GM21529 (cell line): Measurements from ENCODE around the gene CFAP54.
"Not testable (repeated sequence)": the region's sequence is repeated elsewhere in the genome, so short reads cannot be mapped to it uniquely, and the experiment has no call there.

Experiments
- ATAC-seq: cut with Tn5 transposase; IDR thresholded peaks from one replicate; pipeline ENCODE4 v1.9.1; 2021; ENCODE audit not compliant: unreplicated experiment

Gene CFAP54

DNA sequence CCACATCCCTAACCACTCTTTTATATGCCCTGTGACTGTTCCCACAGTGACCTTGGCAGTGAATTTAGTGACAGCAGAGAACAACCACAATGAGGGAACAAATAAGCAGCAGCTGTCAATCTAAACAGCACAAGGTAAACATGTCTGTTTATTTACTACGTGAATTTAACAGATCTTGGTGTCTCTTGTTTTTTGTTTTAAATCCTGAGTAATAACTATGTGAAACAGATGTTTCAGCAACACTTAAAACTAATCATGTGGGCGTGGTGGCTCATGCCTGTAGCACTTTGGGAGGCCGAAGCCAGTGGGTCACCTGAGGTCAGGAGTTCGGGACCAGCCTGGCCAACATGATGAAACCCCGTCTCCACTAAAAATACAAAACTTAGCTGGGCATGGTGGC, 17.0 kb upstream of the CFAP54 start:
- no peak for ATAC-seq

DNA sequence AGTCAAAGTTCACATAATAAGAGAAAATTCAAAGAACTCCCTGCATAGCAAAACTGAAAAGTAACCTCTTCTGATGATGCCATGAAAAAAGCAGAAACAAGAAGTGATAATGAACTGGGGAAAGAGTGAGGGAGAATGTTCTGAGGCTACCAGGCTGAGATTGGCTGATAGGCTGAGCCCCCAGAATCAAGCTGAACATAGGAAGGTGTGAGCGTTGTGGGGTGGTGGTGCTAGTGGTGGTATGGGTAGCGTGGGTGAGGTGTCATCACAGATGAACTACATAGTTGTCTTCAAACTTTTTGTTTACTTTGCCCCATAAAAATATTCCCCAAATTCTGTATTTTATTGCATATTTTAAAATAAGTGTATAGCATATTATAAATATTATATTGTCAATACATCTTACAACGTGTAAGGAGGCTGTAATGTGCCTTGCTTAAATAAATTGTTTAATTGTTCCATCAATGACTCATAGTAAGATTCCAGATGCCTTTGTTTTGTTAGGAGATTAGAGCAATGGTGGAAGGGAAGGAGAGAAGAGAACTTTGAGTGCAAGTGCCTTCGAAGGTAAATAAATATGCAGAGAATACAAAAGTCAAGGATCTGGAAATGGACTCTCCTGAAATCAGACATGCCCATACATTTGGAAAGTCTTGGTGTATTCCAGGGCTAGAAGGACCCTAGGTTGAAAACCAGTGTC, 15.8 kb upstream of the CFAP54 start:
- ATAC-seq, result no peak

DNA sequence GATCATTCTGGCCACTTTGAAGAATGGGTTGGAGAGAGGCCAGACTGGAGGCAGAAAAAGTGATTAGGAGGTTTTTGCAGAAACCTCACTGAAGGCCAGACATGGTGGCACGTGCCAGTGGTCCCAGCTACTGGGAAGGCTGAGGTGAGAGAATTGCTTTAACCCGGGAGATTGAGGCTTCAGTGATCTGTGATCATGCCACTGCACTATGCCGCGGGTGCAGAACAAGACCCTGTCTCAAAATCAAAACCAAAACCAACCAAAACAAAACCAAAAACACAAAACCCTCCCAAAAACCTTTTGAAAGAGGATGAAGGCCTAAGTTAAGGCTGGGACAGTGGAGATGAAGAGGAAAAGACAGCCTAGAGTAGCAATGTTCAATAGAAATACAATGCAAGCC, 15.2 kb upstream of the CFAP54 start:
- ATAC-seq, result no peak

DNA sequence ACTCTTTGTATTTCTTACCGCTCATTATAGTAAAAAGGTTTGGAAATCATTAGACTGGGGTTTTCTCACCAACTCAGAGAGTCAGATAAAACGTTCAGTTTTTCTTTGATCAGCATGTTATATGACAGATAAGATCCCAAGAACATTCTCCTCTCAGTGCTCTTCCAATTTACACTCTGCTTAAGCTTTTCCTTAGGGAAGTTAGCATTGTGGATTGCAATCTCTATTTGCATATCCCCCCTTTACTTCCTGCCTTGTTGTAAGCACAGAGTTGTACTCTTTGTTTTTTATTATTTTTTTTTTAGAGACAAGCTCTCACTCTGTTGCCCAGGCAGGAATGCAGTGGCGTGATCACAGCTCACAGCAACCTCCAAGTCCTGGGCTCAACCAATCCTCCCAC, 11.4 kb upstream of the CFAP54 start:
- no peak for ATAC-seq

DNA sequence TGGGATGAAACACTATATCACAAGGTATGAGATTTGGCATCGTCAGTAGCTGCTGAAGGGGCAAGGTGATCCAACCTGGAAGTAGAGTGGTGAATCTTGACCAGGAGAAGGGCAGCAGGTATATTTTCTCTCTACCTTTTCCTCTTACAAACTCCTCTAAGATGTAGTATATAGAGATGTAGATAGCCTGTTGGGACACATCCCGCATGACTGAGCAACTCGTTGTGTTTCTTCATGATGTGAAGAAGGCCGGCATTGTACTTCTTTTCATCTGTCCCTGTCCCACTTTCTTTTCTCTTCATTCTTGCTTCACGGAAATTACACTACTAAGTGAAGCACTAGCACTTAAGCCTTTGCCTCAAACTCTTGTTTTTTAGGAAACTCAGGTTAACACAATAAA, 7.3 kb upstream of the CFAP54 start:
- no peak for ATAC-seq

DNA sequence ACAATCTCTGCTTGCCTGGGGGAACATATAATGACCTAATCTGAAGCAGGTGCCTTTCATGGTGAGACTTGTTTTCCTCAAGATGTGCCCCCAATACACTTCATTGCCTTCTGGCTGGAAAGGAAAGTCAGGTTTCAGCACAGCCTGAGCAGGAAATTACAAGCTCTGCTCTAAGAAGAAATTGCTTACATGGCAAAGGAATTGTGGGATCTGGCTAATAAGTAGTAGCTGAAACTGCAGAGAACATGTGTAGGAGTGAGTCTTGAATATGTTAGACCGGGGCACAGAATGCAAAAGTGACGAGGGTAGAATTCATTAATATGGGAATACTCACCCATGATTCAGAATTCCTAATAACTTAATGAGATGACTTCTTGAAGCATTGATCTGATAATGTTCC, 6.3 kb upstream of the CFAP54 start:
- no peak for ATAC-seq

DNA sequence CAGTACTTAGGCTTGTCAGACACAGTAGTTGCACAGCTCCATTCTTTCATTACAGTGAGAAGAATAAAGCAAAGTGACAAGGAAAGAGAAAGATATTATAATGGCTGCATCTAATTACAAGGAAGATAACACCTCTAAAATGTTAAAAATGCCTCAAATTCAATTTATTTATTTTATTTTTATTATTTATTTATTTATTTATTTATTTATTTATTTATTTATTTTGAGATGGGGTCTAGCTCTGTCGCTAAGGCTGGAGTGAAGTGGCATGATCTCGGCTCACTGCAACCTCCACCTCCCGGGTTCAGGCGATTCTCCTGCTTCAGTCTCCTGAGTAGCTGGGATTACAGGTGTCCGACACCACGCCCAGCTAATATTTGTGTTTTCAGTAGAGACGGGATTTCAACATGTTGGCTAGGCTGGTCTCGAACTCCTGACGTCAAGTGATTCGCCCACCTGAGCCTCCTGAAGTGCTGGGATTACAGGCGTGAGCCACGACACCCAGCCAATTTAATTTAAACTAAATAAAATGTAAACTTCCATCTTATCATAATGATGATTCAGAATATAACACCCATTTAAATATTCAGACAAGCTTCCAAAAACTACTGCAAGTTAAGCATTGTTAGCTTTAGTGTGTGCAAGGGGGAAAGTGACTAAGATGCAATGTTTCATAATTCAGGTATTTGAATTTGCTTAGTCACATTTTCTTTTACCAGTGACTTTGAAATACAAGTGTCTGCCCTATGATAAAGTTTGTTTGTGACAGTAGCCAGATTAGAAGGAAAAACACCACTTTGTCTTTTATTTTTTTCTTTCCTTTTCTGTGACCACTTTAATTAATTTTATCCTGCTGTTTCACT, 2.4 kb upstream of the CFAP54 start:
- no peak for ATAC-seq

DNA sequence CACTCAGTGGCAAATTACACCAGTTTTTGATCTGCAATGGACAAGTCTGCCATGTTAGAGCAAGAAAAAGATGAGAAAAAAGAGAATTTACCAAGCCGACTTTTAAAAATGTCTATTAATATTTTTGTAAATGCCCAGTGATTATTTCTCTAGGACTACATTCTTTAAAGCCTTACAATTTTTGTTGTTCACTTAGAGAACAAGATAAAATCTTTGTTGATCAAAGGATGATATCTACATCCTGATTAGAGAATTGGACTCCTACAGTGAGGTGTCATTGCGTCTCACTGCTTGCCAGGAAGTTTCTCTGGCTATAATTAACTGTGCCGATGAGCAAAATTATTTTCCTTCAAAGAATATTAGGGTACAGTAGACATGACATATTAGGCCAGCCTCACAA, 1.7 kb upstream of the CFAP54 start:
- ATAC-seq, result no peak

DNA sequence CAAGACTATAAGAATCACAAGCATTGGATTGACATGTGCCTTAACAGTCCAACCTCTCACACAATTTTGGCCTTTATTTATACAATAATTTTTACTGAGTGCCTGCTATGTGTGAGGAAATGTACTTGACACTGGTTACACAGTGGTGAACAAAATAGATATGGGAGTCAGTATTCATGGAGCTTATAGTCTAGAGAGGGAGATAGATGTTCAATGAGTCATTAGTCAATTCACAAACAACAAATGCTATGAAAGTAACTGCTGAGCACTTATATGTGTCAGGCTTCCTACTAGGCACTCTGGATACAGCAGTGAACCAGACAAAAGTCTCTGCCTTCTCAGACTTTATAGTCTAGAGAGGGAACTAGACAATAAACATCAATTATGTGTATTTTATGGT, 3.7 kb downstream of the CFAP54 start:
- ATAC-seq, result no peak

DNA sequence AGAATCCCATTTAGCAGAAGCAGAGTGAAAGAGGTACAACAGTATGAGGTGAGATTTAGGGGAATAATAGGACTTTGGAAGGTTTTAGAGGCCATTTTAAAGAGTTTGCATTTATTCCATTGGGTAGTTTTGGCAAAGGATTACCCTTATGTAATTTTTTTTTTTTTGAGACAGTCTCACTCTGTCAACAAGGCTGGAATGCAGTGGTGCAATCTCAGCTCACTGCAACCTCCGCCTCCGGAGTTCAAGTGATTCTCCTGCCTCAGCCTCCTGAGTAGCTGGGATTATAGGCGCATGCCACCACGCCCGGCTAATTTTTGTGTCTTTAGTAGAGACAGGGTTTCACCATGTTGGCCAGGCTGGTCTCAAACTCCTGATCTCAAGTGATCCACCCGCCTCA, 4.8 kb downstream of the CFAP54 start:
- ATAC-seq, result not testable (repeated sequence)

DNA sequence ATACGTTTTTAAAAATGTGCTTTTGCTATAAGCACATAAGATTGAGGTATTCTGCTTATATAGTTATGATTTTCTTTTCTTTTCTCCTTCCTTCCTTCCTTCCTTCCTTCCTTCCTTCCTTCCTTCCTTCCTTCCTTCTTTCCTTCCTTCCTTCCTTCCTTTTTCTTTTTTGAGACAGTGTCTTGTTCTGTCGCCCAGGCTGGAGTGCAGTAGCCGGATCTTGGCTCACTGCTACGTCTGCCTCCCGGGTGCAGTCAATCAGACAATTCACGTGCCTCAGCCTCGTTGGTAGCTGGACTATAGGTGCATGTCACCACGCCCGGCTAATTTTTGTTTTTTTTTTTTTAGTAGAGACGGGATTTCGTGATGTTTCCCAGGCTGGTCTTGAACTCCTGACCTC, 5.8 kb downstream of the CFAP54 start:
- ATAC-seq, result no peak

DNA sequence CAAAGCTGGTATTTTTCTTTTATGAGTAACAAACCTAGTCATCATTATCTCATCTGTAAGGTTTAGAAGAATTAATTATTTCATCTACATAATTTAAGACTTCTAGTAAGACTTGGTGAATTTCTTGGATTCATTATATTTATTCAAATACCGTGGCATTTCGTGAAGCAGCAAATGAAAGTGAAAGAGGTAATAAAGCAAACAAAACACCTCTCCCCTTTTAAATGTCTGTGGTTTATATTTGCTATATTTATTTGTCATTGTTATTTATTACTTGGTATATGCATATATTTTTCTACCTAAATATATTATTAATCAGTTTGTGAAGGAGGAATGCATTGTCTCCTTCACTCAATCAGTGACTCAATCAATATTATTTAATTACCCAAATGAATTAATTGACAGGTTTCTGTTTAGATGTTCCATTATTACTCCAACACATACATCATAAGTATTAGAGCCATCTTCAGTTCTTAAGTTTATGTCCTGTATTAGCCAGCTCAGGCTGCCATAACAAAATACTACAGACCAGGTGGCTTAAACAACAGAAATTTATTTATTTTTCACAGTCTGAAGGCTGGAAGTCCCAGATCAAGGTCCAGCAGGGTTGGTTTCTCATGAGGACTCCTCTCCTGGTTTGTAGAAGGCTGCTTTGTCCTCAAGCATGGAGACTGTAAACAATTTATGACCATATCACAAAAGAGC, 6.6 kb downstream of the CFAP54 start:
- peak; percentile 65 for ATAC-seq

DNA sequence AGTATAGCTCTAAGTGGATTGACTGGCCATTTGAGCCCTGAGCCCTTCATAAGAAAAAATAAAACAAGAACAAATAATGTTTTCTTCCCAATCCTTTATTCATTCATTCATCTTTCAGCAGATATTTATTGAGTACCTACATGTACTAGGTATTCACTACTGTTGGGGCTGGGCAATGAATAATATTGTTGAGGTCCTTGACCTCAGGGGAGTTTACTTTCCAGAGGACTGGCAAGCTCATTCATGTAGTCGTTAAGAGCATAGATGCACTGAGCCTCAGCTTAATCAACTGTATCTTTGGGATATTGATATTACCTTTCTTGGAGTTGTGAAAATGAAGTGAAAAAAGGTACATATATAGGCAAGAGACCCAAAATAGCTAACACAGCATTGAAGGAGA, 7.6 kb downstream of the CFAP54 start:
- no peak for ATAC-seq

DNA sequence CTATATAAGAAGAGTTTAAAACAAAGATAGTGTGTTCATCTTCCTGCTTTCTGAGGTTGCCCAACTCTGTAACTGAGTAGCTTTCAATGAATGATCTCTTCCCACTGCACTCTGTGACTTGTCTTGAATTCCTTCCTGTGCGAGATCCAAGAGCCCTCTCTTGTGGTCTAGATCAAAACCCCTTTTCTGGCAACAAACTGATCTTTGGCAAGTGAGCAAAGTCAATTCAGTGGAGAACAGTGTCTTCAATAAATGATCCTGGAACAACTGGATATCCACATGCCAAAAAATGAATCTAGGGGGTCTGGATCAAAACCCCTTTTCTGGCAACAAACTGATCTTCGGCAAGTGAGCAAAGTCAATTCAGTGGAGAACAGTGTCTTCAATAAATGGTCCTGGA, 8.5 kb downstream of the CFAP54 start:
- no peak for ATAC-seq

DNA sequence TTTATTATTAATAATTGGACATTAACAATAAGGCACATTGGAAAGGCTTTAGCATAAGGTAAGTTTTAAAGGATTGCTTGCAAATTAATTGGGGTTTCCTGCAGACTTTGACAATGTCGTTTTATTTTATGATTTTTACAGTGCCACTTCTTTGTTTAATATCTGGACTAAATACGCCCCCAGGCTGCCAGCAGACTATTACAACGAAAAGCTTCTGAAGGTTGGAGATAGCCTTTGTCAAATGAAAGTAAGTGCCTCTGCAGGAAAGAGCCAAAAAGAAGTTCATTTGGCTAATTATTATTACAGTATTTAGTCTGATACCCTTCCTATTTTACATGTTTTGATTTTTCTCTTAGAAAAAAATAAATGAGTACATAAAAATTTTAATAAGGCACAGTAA, 11.3 kb downstream of the CFAP54 start:
- ATAC-seq, result no peak

DNA sequence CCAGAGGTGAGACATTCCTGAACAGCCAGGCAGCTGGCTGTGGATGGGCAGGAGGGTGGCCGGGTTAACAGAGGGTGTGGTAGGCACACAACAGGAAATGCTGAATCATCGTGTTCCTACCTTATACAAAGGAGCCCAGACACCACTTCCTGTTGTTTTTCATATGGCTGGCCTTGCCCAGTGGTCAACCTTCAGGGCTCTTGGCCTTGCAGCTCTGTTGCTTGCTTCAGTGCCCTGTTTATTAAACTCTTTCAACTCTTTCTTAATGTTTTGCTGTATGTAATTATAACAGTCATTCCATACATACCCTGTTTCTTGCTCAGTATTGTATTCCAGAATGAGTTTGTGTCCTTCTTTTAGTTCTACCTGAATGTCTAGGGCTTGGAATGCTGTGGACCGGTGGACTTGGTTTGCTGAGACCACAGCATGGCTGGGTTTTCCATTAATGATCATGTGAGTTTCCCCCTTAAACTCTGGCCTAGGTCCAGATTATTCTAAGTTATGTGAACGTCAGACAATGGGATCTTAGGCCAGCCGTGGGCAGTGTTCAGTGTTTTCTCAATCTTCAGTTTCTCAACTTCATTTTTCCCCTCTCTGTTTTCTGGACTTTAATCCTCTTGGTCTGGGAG, 11.9 kb downstream of the CFAP54 start:
- ATAC-seq, result peak; percentile 77

DNA sequence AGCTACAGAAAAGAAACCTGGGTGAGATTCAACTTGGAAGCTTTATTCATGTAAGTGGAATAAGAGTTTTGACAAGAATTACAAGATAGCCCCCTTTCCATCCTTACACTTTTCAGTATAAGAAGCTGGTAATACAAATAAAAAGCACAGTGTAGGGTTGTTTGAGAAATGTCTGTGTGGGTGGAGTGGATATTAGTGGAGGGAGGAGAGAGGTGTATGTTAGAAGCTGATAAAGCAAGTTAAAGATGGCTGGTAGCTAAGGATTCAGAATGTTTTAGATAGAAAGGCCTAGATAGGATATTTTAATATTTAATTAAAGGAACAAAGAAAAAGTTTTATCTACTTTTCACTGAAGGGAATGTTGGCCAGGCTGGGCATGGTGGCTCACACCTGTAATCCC, 12.5 kb downstream of the CFAP54 start:
- no peak for ATAC-seq

DNA sequence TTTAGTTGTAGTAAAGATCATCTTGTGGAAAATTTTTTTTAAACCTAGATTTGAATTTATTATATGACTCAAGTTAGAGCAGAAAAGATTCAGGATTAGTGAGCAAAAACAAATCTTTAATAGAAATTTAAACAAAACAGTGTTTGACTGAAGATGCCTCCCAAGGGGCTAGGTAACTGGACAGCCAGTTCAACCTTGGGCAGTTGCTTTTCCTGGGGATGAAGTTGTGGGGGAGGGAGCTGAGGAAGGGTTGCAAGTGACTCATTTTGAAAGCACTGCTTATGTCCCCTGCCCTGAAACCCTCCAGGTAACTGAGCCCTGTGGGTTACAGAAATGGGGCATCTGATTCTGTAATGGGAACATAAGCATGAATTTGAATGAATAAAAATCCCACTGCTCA, 13.1 kb downstream of the CFAP54 start:
- peak; percentile 72 for ATAC-seq

DNA sequence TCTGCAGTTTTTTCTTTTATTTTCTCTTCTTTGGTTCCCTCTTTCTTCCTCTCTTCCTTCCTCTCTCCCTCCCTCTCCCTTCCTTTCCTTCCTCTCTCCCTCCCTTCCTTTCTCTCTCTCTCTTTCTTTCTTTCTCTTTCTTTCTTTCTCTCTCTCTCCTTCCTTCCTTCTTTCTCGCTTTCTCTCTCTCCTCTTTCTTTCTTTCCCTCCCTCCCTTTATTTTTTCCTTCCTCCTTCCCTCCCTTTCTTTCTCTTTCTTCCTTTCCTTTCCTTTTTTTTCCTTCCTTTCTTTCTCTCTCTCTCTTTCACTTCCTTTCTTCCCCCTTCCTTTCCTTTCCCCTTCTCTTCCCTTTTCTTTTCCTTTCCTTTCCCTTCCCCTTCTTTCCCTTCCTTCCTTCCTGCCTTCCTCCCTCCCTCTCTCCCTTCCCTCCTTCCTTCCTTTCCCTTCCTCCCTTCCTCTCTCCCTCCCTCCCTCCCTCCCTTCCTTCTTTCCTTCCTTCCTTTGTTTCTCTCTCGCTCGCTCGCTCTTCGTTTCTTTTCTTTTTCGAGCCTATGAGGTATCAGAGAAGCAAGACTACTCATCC, 13.7 kb downstream of the CFAP54 start:
- no peak for ATAC-seq

DNA sequence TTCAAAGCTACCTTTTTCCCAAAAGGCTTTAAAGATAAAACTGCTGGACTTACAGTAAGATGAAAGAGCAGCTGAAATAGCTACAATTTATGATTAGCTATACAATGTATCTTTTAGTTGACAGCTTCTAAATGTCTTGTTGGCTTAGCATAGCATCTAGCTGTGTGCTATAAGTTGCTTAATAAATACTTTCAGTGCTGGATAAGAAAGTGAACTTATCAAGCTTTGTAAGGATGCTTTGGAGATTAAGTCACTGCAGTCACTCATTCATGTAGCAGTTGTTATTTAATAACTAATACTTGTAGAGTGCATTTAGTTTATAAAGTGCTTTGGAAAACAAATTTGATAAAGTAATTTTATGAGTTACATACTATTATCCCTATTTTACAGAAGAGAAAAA, 14.6 kb downstream of the CFAP54 start:
- no peak for ATAC-seq

DNA sequence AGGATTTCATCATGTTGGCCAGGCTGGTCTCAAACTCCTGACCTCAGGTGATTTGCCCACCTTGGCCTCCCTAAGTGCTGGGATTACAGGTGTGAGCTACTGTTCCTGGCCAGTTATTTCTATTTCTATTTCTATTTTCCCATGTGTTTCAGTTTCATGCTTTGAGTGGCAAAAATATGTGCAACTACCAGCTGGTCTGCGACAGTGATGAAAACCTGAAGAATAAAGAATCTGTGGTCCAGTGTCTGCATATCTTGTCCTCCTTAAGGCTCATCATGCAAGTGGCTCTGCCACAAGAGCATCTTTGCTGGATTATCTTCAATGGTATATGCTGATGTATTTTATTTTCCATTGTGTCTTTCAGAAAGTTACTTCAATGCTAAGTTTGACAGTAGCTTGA, 17.4 kb downstream of the CFAP54 start:
- no peak for ATAC-seq
